ENCODE measurements around the gene BCL7A. TPM values are rescaled to one million over a fixed set of nuclear protein-coding genes. Genes with fewer than 3 reads are reported as not detected.

BCL7A gene
- total and polyA plus RNA-seq, 2 donors (not counting 1 experiment from before 2014, with no cell fraction given), result 71.0 to 75.9 TPM

- H4K20me1 ChIP-seq (ENCODE audit: control insufficient read depth, insufficient read depth, low read length, poor library complexity, severe bottlenecking), result peaks cover 36% of the 10 kb centered on the region
- ATAC-seq (ENCODE audit: low read depth) (peak; percentile 26), DNase-seq (peak; percentile 74)
- TF ChIP-seq EZH2 (IDR thresholded peaks at IDR 0.05; ENCODE audit: borderline replicate concordance, insufficient read depth, low read depth, low read length, poor library complexity, severe bottlenecking), result no peak
- Mint-ChIP-seq H3K9me3 (ENCODE audit: insufficient read depth) (no peaks in the 10 kb centered on the region), H3K4me1 (peaks cover 69% of the 10 kb centered on the region), H3K27ac (peak overlapping the region; percentile 89), H3K4me3 (peak overlapping the region; percentile 92), H3K27me3 (no peaks in the 10 kb centered on the region)
- no peaks in the 10 kb centered on the region for H3K27me3 ChIP-seq (replicated peaks in 1 of 4; ENCODE audit: control extremely low read depth in 1 of 4, control insufficient read depth in 3 of 4, insufficient read depth in 4 of 4, low read length in 3 of 4)
- CTCF ChIA-PET, result interaction anchor here (0.8 to 5.9 kb wide), 8 partner anchors 14 to 50 kb away, joined by 3 to 58 read pairs (median 6); no protein-coding TSS in a partner anchor
- H2AFZ ChIP-seq (ENCODE audit: insufficient read depth, low read depth, low read length, poor library complexity, severe bottlenecking), result peak overlapping the region; percentile 14
- POLR2A ChIA-PET, result interaction anchor here (0.5 to 3.4 kb wide), 7 partner anchors 13 to 367 kb away, joined by 3 to 23 read pairs (median 4); partner anchors contain the start of gene BCL7A
- H3K9ac ChIP-seq (ENCODE audit: low read length), result peak overlapping the region; percentile 74
- peaks cover 0 to 14% of the 10 kb centered on the region in 2 experiments for H3K36me3 ChIP-seq (replicated peaks in 1 of 2; ENCODE audit: control extremely low read depth in 1 of 2, control insufficient read depth in 1 of 2, extremely low read depth in 1 of 2, insufficient read depth in 2 of 2, low read length in 1 of 2)
- no peaks in the 10 kb centered on the region for H3K9me3 ChIP-seq (ENCODE audit: control extremely low read depth in 1 of 3, control insufficient read depth in 2 of 3, insufficient read depth in 1 of 3, low read length in 2 of 3)
- intact Hi-C loops (cut with micrococcal nuclease), result loop anchor here (1.0 to 5.0 kb wide), 3 partner anchors 41 to 279 kb away; partner anchors contain the start of genes CFAP251 and SETD1B
- peak overlapping the region; percentile 9 to 69 (median 35) for H3K4me3 ChIP-seq (ENCODE audit: control extremely low read depth in 1 of 5, extremely low read depth in 1 of 5, insufficient read depth in 1 of 5, low read depth in 2 of 5, low read length in 4 of 5)
- H3K79me2 ChIP-seq (ENCODE audit: control insufficient read depth, insufficient read depth, low read length), result peaks cover 83% of the 10 kb centered on the region
- 0% methylated on average over 6 of the region's 7 CpGs for WGBS (ENCODE audit: insufficient coverage)
- peaks cover 52 to 75% of the 10 kb centered on the region in 2 donors for H3K4me1 ChIP-seq (ENCODE audit: control insufficient read depth in 2 of 2, insufficient read depth in 2 of 2, low read length in 2 of 2)
- peak overlapping the region; percentile 25 to 74 for H3K27ac ChIP-seq (ENCODE audit: low read length in 2 of 2)
- peak overlapping the region; percentile 81 for H3K4me2 ChIP-seq (replicated peaks; ENCODE audit: low read depth, low read length, poor library complexity, severe bottlenecking)
These were observed 60.1 kb downstream of the BCL7A start for GRCh38 chr12:122081697-122082221.

DNA sequence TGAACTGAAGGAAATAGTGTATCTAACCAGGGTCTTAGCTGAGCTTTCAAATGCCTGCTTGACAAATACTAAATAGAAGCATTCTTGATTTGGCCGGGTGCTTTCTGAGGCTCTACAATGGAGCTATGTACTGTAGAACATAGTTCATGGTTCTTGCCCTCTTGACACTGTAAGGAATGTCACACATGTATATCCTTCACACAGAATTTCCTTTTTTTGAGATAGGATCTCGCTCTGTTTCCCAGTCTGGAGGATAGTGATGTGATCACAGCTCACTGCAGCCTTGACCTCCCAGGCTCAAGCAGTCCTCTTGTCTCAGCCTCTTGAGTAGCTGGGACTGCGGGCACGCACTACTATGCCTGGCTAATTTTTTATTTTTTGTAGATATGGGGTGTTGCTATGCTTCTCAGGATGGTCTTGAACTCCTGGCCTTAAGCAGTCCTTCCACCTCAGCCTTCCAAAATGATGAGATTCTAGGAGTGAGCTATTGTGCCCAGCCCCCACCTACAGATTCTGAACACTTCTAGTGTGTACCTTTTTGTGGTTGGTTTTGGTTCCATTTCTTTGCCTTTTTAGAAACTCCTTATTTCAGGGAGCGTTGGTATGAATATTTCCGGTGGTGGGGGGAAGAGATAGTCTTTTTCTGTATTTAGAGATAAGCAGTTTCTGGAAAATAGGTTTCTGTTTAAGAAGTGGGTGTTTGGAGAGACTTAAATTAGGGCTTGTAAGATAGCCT is 61.1 kb downstream of the BCL7A start:
- Mint-ChIP-seq H3K4me1 (peaks cover 72% of the 10 kb centered on the region), H3K4me3 (peak overlapping the region; percentile 92), H3K27ac (peak overlapping the region; percentile 89), H3K9me3 (ENCODE audit: insufficient read depth) (no peaks in the 10 kb centered on the region), H3K27me3 (no peaks in the 10 kb centered on the region)
- ChIA-PET CTCF (interaction anchor here (1.1 to 5.9 kb wide), 6 partner anchors 14 to 49 kb away, joined by 3 to 58 read pairs (median 11); no protein-coding TSS in a partner anchor), POLR2A (interaction anchor here (0.6 to 3.4 kb wide), 3 partner anchors 13 to 1435 kb away, joined by 3 to 23 read pairs (median 4); no protein-coding TSS in a partner anchor)
- peaks cover 43 to 75% of the 10 kb centered on the region in 2 donors for H3K4me1 ChIP-seq (ENCODE audit: control insufficient read depth in 2 of 2, insufficient read depth in 2 of 2, low read length in 2 of 2)
- peaks cover 0 to 14% of the 10 kb centered on the region in 2 experiments for H3K36me3 ChIP-seq (replicated peaks in 1 of 2; ENCODE audit: control extremely low read depth in 1 of 2, control insufficient read depth in 1 of 2, extremely low read depth in 1 of 2, insufficient read depth in 2 of 2, low read length in 1 of 2)
- peaks cover 91% of the 10 kb centered on the region for H3K79me2 ChIP-seq (ENCODE audit: control insufficient read depth, insufficient read depth, low read length)
- ATAC-seq (ENCODE audit: low read depth), result no peak
- intact Hi-C loops (cut with micrococcal nuclease), result loop anchor here (1.0 to 5.0 kb wide), 3 partner anchors 40 to 280 kb away; partner anchors contain the start of genes CFAP251 and SETD1B
- H3K9me3 ChIP-seq (ENCODE audit: control extremely low read depth in 1 of 3, control insufficient read depth in 2 of 3, insufficient read depth in 1 of 3, low read length in 2 of 3), result no peaks in the 10 kb centered on the region
- no peak overlapping the region for H2AFZ ChIP-seq (ENCODE audit: insufficient read depth, low read depth, low read length, poor library complexity, severe bottlenecking)
- 25% methylated on average over 4 of the region's 6 CpGs for WGBS (ENCODE audit: insufficient coverage)
- peak overlapping the region in 1 of 2 donors; percentile 74 for H3K27ac ChIP-seq (ENCODE audit: low read length in 2 of 2)
- H3K4me2 ChIP-seq (replicated peaks; ENCODE audit: low read depth, low read length, poor library complexity, severe bottlenecking), result peak overlapping the region; percentile 81
- H3K27me3 ChIP-seq (replicated peaks in 1 of 4; ENCODE audit: control extremely low read depth in 1 of 4, control insufficient read depth in 3 of 4, insufficient read depth in 4 of 4, low read length in 3 of 4), result no peaks in the 10 kb centered on the region
- DNase-seq, result no peak
- TF ChIP-seq, protein P1, sequence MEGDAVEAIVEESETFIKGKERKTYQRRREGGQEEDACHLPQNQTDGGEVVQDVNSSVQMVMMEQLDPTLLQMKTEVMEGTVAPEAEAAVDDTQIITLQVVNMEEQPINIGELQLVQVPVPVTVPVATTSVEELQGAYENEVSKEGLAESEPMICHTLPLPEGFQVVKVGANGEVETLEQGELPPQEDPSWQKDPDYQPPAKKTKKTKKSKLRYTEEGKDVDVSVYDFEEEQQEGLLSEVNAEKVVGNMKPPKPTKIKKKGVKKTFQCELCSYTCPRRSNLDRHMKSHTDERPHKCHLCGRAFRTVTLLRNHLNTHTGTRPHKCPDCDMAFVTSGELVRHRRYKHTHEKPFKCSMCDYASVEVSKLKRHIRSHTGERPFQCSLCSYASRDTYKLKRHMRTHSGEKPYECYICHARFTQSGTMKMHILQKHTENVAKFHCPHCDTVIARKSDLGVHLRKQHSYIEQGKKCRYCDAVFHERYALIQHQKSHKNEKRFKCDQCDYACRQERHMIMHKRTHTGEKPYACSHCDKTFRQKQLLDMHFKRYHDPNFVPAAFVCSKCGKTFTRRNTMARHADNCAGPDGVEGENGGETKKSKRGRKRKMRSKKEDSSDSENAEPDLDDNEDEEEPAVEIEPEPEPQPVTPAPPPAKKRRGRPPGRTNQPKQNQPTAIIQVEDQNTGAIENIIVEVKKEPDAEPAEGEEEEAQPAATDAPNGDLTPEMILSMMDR (IDR thresholded peaks at IDR 0.05), result no peak
- TF ChIP-seq EZH2 (IDR thresholded peaks at IDR 0.05; ENCODE audit: borderline replicate concordance, insufficient read depth, low read depth, low read length, poor library complexity, severe bottlenecking), result no peak
- H3K4me3 ChIP-seq (ENCODE audit: control extremely low read depth in 1 of 5, extremely low read depth in 1 of 5, insufficient read depth in 1 of 5, low read depth in 2 of 5, low read length in 4 of 5), result peak overlapping the region in 1 of 5 experiments; percentile 29
- peaks cover 45% of the 10 kb centered on the region for H4K20me1 ChIP-seq (ENCODE audit: control insufficient read depth, insufficient read depth, low read length, poor library complexity, severe bottlenecking)
- no peak overlapping the region for H3K9ac ChIP-seq (ENCODE audit: low read length)

Data from B cell (primary cell).